HepG2 (cell line): ENCODE measurements around the gene CES5A. TPM values are rescaled to one million over a fixed set of nuclear protein-coding genes. Genes with fewer than 3 reads are reported as not detected.

Source experiments
- ATAC-seq: fragments of 200-7000 bp; cut with Tn5 transposase; 3 replicates; pipeline ENCODE4 v1.9.1; 2020; ENCODE audit warnings: mild to moderate bottlenecking, moderate library complexity
- BruUV-seq: library from RNA; stranded (reverse); fragments of 400-500 nt; replicated peaks from 2 replicates; lab custom pipeline; 2021; lab: Mats Ljungman, UMichigan
- CTCF ChIA-PET: fragments of 300-600 bp; formaldehyde crosslinking; extraction: SDS; loops from one replicate; lab custom pipeline; 2021; ENCODE audit warnings: low total read pairs, inconsistent platforms, low intra/inter-chr PET ratio; lab: Yijun Ruan, JAX
- POLR2A ChIA-PET: fragments of 350-600 bp; sonication (Branson Sonifier 250); formaldehyde crosslinking; loops from one replicate; lab custom pipeline; 2020; ENCODE audit warnings: antibody characterized with exemption, inconsistent platforms; lab: Yijun Ruan, JAX
- DNase-seq: peaks from one replicate; pipeline ENCODE4 v3.0.0-alpha.2; 2015; ENCODE audit warnings: low spot score
- FAIRE-seq: peaks from 3 replicates; lab custom pipeline; 2011; peaks lifted over from hg19 to GRCh38; lab: Jason Lieb, UNC
- H2AFZ ChIP-seq: one replicate; pipeline ENCODE4 v1.6.1; 2011; ENCODE audit warnings: low read length, inconsistent platforms
- H3K27ac ChIP-seq: fragments of 300-600 bp; 3 replicates; pipeline ENCODE4 v1.8.0; 2011; ENCODE audit warnings: mixed run types, mild to moderate bottlenecking, mixed read lengths, low read length, inconsistent platforms; ENCODE audit not compliant: insufficient read depth; ENCODE audit errors: extremely low read length
- H3K27me3 ChIP-seq, 2 experiments: fragments of 200-600 bp in 1 of 2; 2 replicates in 1 of 2; 3 replicates in 1 of 2; pipeline versions ENCODE4 v1.6.0 to v1.8.0; 2011; ENCODE audit warnings: low read length in 2 of 2, mild to moderate bottlenecking in 2 of 2, moderate library complexity in 2 of 2, inconsistent platforms in 1 of 2; ENCODE audit not compliant: insufficient read depth in 2 of 2, control insufficient read depth in 1 of 2
- H3K36me3 ChIP-seq, 2 experiments: fragments of 200-600 bp in 1 of 2; replicated peaks in 1 of 2; 2 replicates in 1 of 2; 3 replicates in 1 of 2; pipeline versions ENCODE4 v1.5.1 to v1.8.0; 2011; ENCODE audit warnings: low read length in 2 of 2, inconsistent platforms in 1 of 2; ENCODE audit not compliant: insufficient read depth in 2 of 2, control insufficient read depth in 1 of 2
- H3K4me1 ChIP-seq: 2 replicates; pipeline ENCODE4 v1.5.1; 2012; ENCODE audit warnings: low read length, inconsistent platforms; ENCODE audit not compliant: insufficient read depth
- H3K4me2 ChIP-seq: 2 replicates; pipeline ENCODE4 v1.6.0; 2011; ENCODE audit warnings: low read depth, low read length, inconsistent platforms
- H3K4me3 ChIP-seq, 3 experiments: fragments of 200-600 bp in 1 of 3; sonication (generic), shearing (Covaris generic) in 1 of 3; replicated peaks in 1 of 3; 2 replicates each; pipeline ENCODE4 v1.5.1; 2011 to 2016; ENCODE audit warnings: low read length in 3 of 3, inconsistent platforms in 2 of 3, low read depth in 2 of 3, mild to moderate bottlenecking in 2 of 3, control low read depth in 1 of 3, mixed read lengths in 1 of 3; ENCODE audit not compliant: insufficient read depth in 1 of 3
- H3K79me2 ChIP-seq: one replicate; pipeline ENCODE4 v1.6.1; 2011; ENCODE audit warnings: low read length, inconsistent platforms; ENCODE audit not compliant: insufficient read depth
- H3K9ac ChIP-seq: 2 replicates; pipeline ENCODE4 v1.6.0; 2011; ENCODE audit warnings: mild to moderate bottlenecking, low read depth, low read length, inconsistent platforms; ENCODE audit not compliant: insufficient read depth
- H3K9me3 ChIP-seq: 2 replicates; pipeline ENCODE4 v1.5.1; 2012; ENCODE audit warnings: mild to moderate bottlenecking, low read length
- H4K20me1 ChIP-seq: 2 replicates; pipeline ENCODE4 v1.6.0; 2011; ENCODE audit warnings: inconsistent platforms, mild to moderate bottlenecking, low read length, moderate library complexity; ENCODE audit not compliant: insufficient read depth
- GMEB2 ChIP-seq: IDR thresholded peaks from 2 replicates; pipeline ENCODE4 v1.6.1; 2016; ENCODE audit warnings: missing biosample characterization, missing genetic modification reagents, low read depth
- KLF15 ChIP-seq: sonication (generic); formaldehyde crosslinking; IDR thresholded peaks from 2 replicates; pipeline ENCODE4 v1.8.1; 2023; ENCODE audit warnings: borderline replicate concordance, mild to moderate bottlenecking, inconsistent platforms, missing genetic modification reagents, mixed read lengths
- KMT2A ChIP-seq: sonication (generic); formaldehyde crosslinking; IDR thresholded peaks from 2 replicates; pipeline ENCODE4 v1.4.0; 2020; ENCODE audit warnings: missing genetic modification reagents
- MATR3 ChIP-seq: sonication (generic); formaldehyde crosslinking; IDR thresholded peaks from 2 replicates; pipeline ENCODE4 v1.4.0; 2020; ENCODE audit warnings: missing genetic modification reagents
- MNT ChIP-seq: fragments of 450-650 bp; IDR thresholded peaks from 2 replicates; pipeline ENCODE4 v1.6.1; 2016
- NAIF1 ChIP-seq: sonication (generic); formaldehyde crosslinking; IDR thresholded peaks from 2 replicates; pipeline ENCODE4 v1.5.0; 2020; ENCODE audit warnings: mild to moderate bottlenecking, missing genetic modification reagents, borderline replicate concordance
- RFXAP ChIP-seq: sonication (generic); formaldehyde crosslinking; IDR thresholded peaks from 2 replicates; pipeline ENCODE4 v1.4.0; 2020; ENCODE audit warnings: missing genetic modification reagents, borderline replicate concordance
- SPEN ChIP-seq: sonication (generic); formaldehyde crosslinking; IDR thresholded peaks from 2 replicates; pipeline ENCODE4 v1.5.1; 2020; ENCODE audit warnings: low read depth, mild to moderate bottlenecking, missing genetic modification reagents
- TBP ChIP-seq: sonication (generic); formaldehyde crosslinking; IDR thresholded peaks from 2 replicates; pipeline ENCODE4 v1.5.0; 2020; ENCODE audit warnings: missing genetic modification reagents
- ZBTB49 ChIP-seq: sonication (generic); formaldehyde crosslinking; IDR thresholded peaks from 2 replicates; pipeline ENCODE4 v1.4.0; 2020; ENCODE audit warnings: missing genetic modification reagents, borderline replicate concordance
- ZKSCAN8 ChIP-seq: IDR thresholded peaks from 2 replicates; pipeline ENCODE4 v1.6.1; 2016; ENCODE audit warnings: borderline replicate concordance, missing genetic modification reagents, missing compliant biosample characterization
- ZNF280D ChIP-seq: sonication (generic); formaldehyde crosslinking; IDR thresholded peaks from 2 replicates; pipeline ENCODE4 v1.5.1; 2020; ENCODE audit warnings: mild to moderate bottlenecking, missing genetic modification reagents
- ZNF75D ChIP-seq: sonication (generic); formaldehyde crosslinking; IDR thresholded peaks from 2 replicates; pipeline ENCODE4 v1.8.1; 2023; ENCODE audit warnings: missing genetic modification reagents, mild to moderate bottlenecking, borderline replicate concordance
- WGBS: methylation state at CpG from one replicate; pipeline ENCODE4 v1.1.6; 2017; ENCODE audit warnings: low lambda C conversion rate; 5-methylcytosine and 5-hydroxymethylcytosine counted together
- in situ Hi-C: cut with HindIII; loops from 2 replicates; pipeline ENCODE4 v1.10.0; 2017; ENCODE audit warnings: low pct_unique_long_range_greater_than_20kb; ENCODE audit not compliant: extremely low pct_ligation_motif_present
- intact Hi-C: fragments of 100-400 bp; cut with micrococcal nuclease; formaldehyde crosslinking; loops from one replicate; pipeline ENCODE4 v1.10.0; 2022; ENCODE audit not compliant: unreplicated experiment
- polyA plus RNA-seq, 8 experiments: library from polyadenylated mRNA; depleted of rRNA in 3 of 8; stranded (reverse) in 7 of 8; unstranded in 1 of 8; fragments of >200 nt; fragmentation: Illumina TruSeq in 4 of 8; extraction: Trizol in 4 of 8; gene quantifications; 2 replicates each; pipeline versions ENCODE4 v1.2.1 to v1.2.3, GENCODE V29; 2011 to 2016; ENCODE audit warnings: low read depth in 4 of 8, missing spikeins in 1 of 8, mixed read lengths in 1 of 8; ENCODE audit not compliant: insufficient read depth in 1 of 8
- total RNA-seq, 5 experiments: library from RNA; depleted of rRNA; stranded (reverse); fragments of >200 nt; fragmentation: Illumina TruSeq; extraction: Trizol; gene quantifications; 2 replicates each; pipeline ENCODE4 v1.2.3, GENCODE V29; 2016; ENCODE audit warnings: low read depth in 1 of 5

The CES5A gene
- total and polyA plus RNA-seq, 2 of the 13 experiments (the other 11 are each of a cell fraction or from before 2014, with no cell fraction given), result not detected

- TF ChIP-seq KMT2A (no peak), SPEN (no peak), NAIF1 (CRISPR knock-in tag) (no peak), KLF15 (no peak), MNT (no peak), ZKSCAN8 (CRISPR knock-in tag) (no peak), ZNF75D (CRISPR knock-in tag) (no peak), TBP (CRISPR knock-in tag) (no peak), ZBTB49 (CRISPR knock-in tag) (no peak), MATR3 (CRISPR knock-in tag) (no peak), GMEB2 (CRISPR knock-in tag) (no peak), ZNF280D (CRISPR knock-in tag) (no peak), RFXAP (no peak)
These were observed 7.0 kb downstream of the CES5A start for GRCh38 chr16:55868137-55868536.

More at GRCh38 chr16:55868137-55868536, 7.0 kb downstream of the CES5A start:
- intact Hi-C loops (no loop called here), in situ Hi-C loops (no loop called here)
- ATAC-seq (no peak), FAIRE-seq (no peak), DNase-seq (no peak)
- Histone ChIP-seq H3K4me2 (no peak overlapping the region), H3K9ac (no peak overlapping the region), H4K20me1 (no peaks in the 10 kb centered on the region), H3K79me2 (no peaks in the 10 kb centered on the region), H3K9me3 (no peaks in the 10 kb centered on the region), H3K36me3 (no peaks in the 10 kb centered on the region), H3K27ac (no peak overlapping the region), H3K4me1 (peaks cover 16% of the 10 kb centered on the region), H3K4me3 (no peak overlapping the region), H2AFZ (no peak overlapping the region), H3K27me3 (0 out of 5 replicates have a peak, but pooled peaks cover 0 to 2% of the 10 kb centered on the region in 2 experiments)
- ChIA-PET CTCF (no interaction called here), POLR2A (no interaction called here)
- BruUV-seq, result no TSS peak
- WGBS, result 27% methylated on average over 2 of the region's 2 CpGs
